Measurements from ENCODE around the gene KIAA1210.

GRCh38 chrX:119121341-119121740 is 6.3 kb downstream of the KIAA1210 start:
- TF ChIP-seq CTCF (IDR thresholded peaks at IDR 0.05; ENCODE audit: low read depth, low read length, poor library complexity, severe bottlenecking) (no peak), EZH2phosphoT487 (IDR thresholded peaks at IDR 0.05; ENCODE audit: borderline replicate concordance, low read length) (no peak)

Measured in DOHH2 (cell line).